BLaER1 (cell line): ENCODE measurements around the gene TOGARAM1.

Source experiments
- H3K27ac ChIP-seq: shearing (Covaris generic); formaldehyde crosslinking; 2 replicates; pipeline ENCODE4 v1.8.1; 2022
- H3K27me3 ChIP-seq: shearing (Covaris generic); formaldehyde crosslinking; 2 replicates; pipeline ENCODE4 v1.8.1; 2022
- H3K36me3 ChIP-seq: shearing (Covaris generic); formaldehyde crosslinking; 2 replicates; pipeline ENCODE4 v1.8.1; 2022
- H3K4me1 ChIP-seq: shearing (Covaris generic); formaldehyde crosslinking; 2 replicates; pipeline ENCODE4 v1.8.1; 2022
- H3K4me2 ChIP-seq: shearing (Covaris generic); formaldehyde crosslinking; 2 replicates; pipeline ENCODE4 v1.8.1; 2022
- H3K4me3 ChIP-seq: shearing (Covaris generic); formaldehyde crosslinking; 2 replicates; pipeline ENCODE4 v1.8.1; 2022
- H3K9ac ChIP-seq: shearing (Covaris generic); formaldehyde crosslinking; 2 replicates; pipeline ENCODE4 v1.8.1; 2022
- H3K9me3 ChIP-seq: shearing (Covaris generic); formaldehyde crosslinking; 2 replicates; pipeline ENCODE4 v1.8.1; 2022
- H4K20me1 ChIP-seq: shearing (Covaris generic); formaldehyde crosslinking; 2 replicates; pipeline ENCODE4 v1.8.1; 2022
- Cebpa-rat ChIP-seq: shearing (Covaris generic); IDR thresholded peaks from 2 replicates; pipeline ENCODE4 v1.8.1; 2022

The TOGARAM1 gene

DNA sequence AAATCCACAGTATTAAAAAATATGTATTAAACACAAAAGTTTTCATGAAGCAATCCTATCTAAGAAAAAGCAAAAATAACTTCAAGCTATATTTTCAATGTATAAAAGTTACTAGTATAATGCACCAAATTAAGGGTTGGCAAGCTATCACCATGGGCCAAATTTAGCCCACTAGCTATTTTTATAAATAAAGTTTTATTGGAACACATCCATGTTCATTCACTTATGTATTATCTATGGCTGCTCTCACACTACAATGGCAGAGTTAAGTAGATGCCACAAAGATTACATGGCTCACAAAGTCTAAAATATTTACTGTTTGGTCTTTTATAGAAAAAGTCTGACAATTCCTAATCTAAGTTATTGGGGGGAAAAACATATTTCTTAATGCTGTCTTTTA is 17.9 kb upstream of the TOGARAM1 start:
- Histone ChIP-seq H3K4me2 (no peak overlapping the region), H3K27me3 (no peaks in the 10 kb centered on the region), H3K4me1 (no peaks in the 10 kb centered on the region), H3K9ac (no peak overlapping the region), H3K36me3 (peaks cover 85% of the 10 kb centered on the region), H3K4me3 (no peak overlapping the region), H4K20me1 (peaks cover 10% of the 10 kb centered on the region; the same call in 1 of the 2 replicates), H3K9me3 (peaks cover 22% of the 10 kb centered on the region), H3K27ac (no peak overlapping the region)
- TF ChIP-seq Cebpa-rat, result no peak

DNA sequence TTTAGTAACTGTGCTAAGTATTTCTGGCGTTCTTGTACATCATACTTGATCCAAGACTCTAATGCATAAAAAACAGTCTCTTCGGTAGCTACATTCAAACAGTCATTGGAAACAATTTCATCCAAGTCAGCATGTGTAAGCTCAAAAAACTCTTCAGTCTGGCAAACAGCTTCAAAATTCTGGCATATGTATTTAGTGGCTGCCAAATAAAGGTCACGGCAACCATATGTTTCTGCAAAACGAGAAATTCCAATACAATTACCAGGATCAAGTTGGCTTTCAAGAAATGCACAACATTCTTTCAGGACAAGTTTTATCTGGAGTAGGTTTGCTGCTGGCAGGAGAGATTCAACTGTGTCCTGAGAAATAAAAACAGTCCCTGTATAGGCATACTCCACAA is 16.7 kb upstream of the TOGARAM1 start:
- peaks cover 73% of the 10 kb centered on the region for H3K36me3 ChIP-seq
- no peak for TF ChIP-seq Cebpa-rat
- H3K27ac ChIP-seq, result no peak overlapping the region
- peaks cover 17% of the 10 kb centered on the region; the same call in 1 of the 2 replicates for H4K20me1 ChIP-seq
- no peaks in the 10 kb centered on the region for H3K27me3 ChIP-seq
- peaks cover 11% of the 10 kb centered on the region for H3K9me3 ChIP-seq
- no peak overlapping the region for H3K4me3 ChIP-seq
- H3K4me1 ChIP-seq, result no peaks in the 10 kb centered on the region
- no peak overlapping the region for H3K9ac ChIP-seq
- H3K4me2 ChIP-seq, result no peak overlapping the region

DNA sequence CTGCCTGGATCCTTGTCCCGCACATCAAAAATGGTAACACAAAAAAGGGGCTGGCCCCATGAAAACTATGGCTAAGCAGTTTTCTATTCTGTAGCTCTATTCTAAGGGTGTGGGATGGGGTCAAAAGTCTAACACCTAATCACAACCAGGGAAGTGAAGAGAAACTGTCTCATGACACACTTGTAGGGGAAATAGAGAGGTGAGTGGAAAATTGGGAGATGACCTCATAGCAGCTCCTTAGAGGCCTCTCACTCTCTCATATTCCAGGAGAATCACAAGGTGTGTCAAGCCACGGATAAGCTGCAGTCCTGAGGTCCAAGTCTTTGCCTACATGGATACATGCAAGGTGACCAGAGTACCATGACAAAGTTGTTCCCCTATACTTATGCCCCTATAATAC is 10.9 kb upstream of the TOGARAM1 start:
- Histone ChIP-seq H3K9me3 (peaks cover 7% of the 10 kb centered on the region; the same call in 1 of the 2 replicates), H3K4me2 (no peak overlapping the region), H3K27ac (no peak overlapping the region), H4K20me1 (peaks cover 65% of the 10 kb centered on the region), H3K4me3 (no peak overlapping the region), H3K27me3 (no peaks in the 10 kb centered on the region), H3K9ac (no peak overlapping the region), H3K36me3 (peaks cover 43% of the 10 kb centered on the region), H3K4me1 (0 out of 2 replicates have a peak, but pooled peaks cover 6% of the 10 kb centered on the region)
- no peak for TF ChIP-seq Cebpa-rat

DNA sequence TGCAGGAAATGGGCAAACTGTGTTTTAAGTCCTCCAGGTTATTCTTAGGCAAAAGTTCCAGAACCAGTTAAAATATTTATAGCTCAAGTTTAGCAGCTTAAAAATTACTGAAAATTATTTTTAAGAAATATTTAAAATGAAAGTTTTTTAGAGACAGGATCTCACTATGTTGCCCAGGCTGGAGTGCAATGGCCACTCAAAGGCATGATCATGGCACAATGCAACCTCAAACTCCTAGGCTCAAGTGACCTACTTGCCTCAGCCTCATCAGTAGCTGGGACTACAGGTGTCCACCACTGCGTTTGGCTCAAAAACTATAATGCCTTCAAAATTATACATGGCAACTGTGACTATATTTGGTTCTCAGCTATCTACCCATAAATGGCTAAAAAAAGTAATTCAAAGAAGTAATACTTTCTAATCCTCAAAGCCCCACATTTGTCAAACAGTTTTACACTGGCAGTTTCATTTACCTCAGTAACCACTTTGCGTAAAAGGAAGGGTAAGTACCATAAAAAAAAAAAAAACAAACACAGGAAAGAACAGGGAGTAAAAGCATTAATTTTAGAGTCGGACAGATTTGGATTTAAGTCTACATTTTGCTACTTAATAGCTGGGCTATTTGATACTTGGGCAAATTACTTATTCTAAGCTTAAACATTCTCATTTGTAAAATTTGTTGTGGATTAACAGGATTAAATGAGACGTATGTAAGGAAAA is 9.4 kb upstream of the TOGARAM1 start:
- H3K4me3 ChIP-seq, result no peak overlapping the region
- H3K4me2 ChIP-seq, result no peak overlapping the region
- no peak overlapping the region for H3K9ac ChIP-seq
- no peak for TF ChIP-seq Cebpa-rat
- peaks cover 32% of the 10 kb centered on the region for H3K36me3 ChIP-seq
- H3K9me3 ChIP-seq, result no peaks in the 10 kb centered on the region
- no peaks in the 10 kb centered on the region for H3K27me3 ChIP-seq
- H4K20me1 ChIP-seq, result peaks cover 66% of the 10 kb centered on the region
- no peak overlapping the region for H3K27ac ChIP-seq
- H3K4me1 ChIP-seq, result 0 out of 2 replicates have a peak, but pooled peaks cover 6% of the 10 kb centered on the region

DNA sequence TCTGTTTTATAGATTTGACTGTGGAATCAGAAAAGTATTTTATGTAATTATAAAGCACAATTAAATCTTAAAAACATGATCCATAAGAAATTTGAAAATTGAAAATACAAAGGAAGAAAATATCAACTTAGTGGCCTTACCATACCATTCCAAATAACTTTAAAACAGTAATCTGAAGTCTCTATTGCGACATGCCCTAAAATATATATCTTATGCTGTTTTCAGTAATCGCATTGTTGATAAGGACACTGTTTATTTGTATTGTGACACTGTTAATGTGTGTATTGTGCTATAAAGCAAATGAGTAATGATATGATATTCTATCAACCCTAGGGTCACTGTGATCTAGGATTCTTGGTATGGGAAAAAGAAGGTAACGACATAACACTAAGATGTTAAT is 7.2 kb upstream of the TOGARAM1 start:
- Histone ChIP-seq H3K9me3 (no peaks in the 10 kb centered on the region), H4K20me1 (peaks cover 68% of the 10 kb centered on the region), H3K4me2 (no peak overlapping the region), H3K4me3 (no peak overlapping the region), H3K27me3 (no peaks in the 10 kb centered on the region), H3K9ac (no peak overlapping the region), H3K27ac (no peak overlapping the region), H3K4me1 (peaks cover 14% of the 10 kb centered on the region), H3K36me3 (peaks cover 26% of the 10 kb centered on the region)
- no peak for TF ChIP-seq Cebpa-rat

DNA sequence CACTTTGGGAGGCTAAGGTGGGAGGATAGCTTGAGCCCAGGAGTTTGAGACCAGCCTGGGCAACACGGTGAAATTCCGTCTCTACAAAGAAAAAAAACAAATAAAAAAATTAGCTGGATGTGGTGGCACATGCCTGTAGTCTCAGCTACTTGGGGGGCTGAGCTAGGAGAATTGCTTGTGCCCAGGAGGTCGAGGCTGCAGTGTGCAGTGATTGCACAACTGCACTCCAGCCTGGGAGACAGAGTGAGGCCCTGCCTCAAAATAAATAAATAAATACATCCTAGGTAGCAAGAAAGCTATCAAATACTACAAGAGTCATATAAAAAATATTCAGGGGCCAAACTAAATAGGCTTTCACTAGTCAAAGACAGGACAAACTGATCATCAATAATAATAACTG is 6.5 kb upstream of the TOGARAM1 start:
- no peak overlapping the region for H3K4me2 ChIP-seq
- H3K27ac ChIP-seq, result no peak overlapping the region
- no peak overlapping the region for H3K9ac ChIP-seq
- H3K4me1 ChIP-seq, result peaks cover 22% of the 10 kb centered on the region
- no peaks in the 10 kb centered on the region for H3K27me3 ChIP-seq
- H4K20me1 ChIP-seq, result peaks cover 72% of the 10 kb centered on the region
- H3K36me3 ChIP-seq, result peaks cover 26% of the 10 kb centered on the region
- TF ChIP-seq Cebpa-rat, result no peak
- no peaks in the 10 kb centered on the region for H3K9me3 ChIP-seq
- no peak overlapping the region for H3K4me3 ChIP-seq

DNA sequence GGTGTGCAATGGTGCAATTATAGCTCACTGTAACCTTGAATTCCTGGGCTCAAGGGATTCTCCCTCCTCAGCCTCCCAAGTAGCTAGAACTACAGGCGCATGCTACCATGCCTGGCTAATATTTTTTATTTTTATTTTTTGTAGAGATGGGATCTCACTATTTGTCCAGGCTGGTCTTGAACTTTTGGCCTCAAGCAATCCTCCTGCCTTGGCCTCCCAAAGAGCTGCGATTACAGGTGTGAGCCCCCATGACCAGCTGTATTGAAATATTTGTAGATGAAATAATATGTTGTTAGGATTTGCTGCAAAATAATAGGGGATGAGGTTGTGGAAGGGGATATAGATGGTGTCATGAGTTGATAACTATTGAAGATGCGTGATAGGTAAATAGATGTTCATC is 5.1 kb upstream of the TOGARAM1 start:
- Histone ChIP-seq H3K27me3 (no peaks in the 10 kb centered on the region), H3K9me3 (no peaks in the 10 kb centered on the region), H3K4me3 (no peak overlapping the region), H3K4me1 (peaks cover 25% of the 10 kb centered on the region), H3K27ac (no peak overlapping the region), H3K36me3 (peaks cover 16% of the 10 kb centered on the region), H3K9ac (no peak overlapping the region), H4K20me1 (peaks cover 67% of the 10 kb centered on the region), H3K4me2 (no peak overlapping the region)
- no peak for TF ChIP-seq Cebpa-rat

DNA sequence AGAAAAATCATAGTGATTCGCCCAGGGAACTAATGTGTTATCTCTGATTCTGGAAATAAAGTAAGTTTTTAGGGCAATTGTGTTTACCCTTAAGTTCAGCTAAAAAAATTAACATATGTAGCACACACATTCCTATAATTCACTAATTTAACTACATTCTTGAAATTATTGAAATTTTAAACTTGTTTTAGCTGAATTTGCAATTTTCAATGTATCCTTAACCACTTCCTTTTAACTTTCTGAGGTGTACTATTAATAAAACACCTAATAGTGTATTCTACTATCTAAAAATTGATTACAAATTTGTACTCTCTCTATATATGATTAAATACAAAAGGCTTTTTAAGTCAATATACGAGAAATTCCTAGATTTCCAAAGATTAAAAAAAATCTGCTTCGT is 2.5 kb upstream of the TOGARAM1 start:
- peaks cover 16% of the 10 kb centered on the region for H3K36me3 ChIP-seq
- peaks cover 26% of the 10 kb centered on the region for H3K9me3 ChIP-seq
- H3K4me3 ChIP-seq, result peak overlapping the region; percentile 77; the same call in 1 of the 2 replicates
- H3K27ac ChIP-seq, result no peak overlapping the region
- no peaks in the 10 kb centered on the region for H3K27me3 ChIP-seq
- H3K4me1 ChIP-seq, result peaks cover 37% of the 10 kb centered on the region
- no peak for TF ChIP-seq Cebpa-rat
- no peak overlapping the region for H3K9ac ChIP-seq
- peaks cover 44% of the 10 kb centered on the region for H4K20me1 ChIP-seq
- H3K4me2 ChIP-seq, result peak overlapping the region; percentile 92

DNA sequence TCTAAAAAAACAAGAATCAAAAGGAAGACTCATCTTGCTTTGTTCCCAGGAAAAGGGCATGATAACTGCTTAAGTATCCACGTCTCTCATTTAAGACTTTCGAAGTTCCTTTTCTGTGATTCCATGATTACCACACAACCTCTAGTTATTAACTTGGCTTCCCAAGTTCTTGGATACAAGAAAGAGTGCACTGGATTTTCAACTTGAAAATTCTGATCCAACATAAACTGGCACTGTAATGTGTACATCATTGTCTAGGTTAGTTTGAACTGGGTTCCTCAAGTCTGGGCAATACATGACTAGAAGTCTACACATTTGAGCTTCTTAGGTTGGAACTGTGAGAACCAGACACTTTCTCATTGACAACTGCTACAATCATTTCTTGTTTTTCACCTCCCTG is 1.8 kb upstream of the TOGARAM1 start:
- Histone ChIP-seq H3K4me2 (peak overlapping the region; percentile 92), H3K9me3 (peaks cover 30% of the 10 kb centered on the region), H3K4me3 (peak overlapping the region; percentile 77), H3K4me1 (peaks cover 41% of the 10 kb centered on the region), H3K9ac (peak overlapping the region; percentile 84; the same call in 1 of the 2 replicates), H3K27ac (0 out of 2 replicates have a peak overlapping the region, but pooled peaks have one; percentile 2), H3K36me3 (peaks cover 16% of the 10 kb centered on the region), H3K27me3 (no peaks in the 10 kb centered on the region), H4K20me1 (peaks cover 40% of the 10 kb centered on the region)
- TF ChIP-seq Cebpa-rat, result no peak

DNA sequence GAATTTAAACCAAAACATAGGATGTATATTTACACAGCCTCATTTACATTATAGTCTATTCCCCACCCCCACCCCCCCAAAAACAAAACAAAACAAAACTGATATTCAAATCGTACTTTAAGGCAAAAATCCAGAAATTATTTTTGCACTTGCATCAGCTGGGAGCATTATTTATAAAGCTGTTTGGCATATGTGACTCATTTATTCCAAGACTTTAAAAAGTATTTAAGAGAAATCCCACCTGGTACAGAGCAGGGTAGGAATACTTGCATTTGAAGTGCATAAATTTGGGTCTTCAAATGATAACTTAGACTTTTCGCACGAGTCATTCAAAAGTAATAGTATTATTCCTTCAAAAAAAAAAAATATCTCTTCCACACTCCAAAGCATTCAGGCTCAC is 1.3 kb upstream of the TOGARAM1 start:
- H3K4me1 ChIP-seq, result peaks cover 41% of the 10 kb centered on the region
- H4K20me1 ChIP-seq, result peaks cover 35% of the 10 kb centered on the region
- H3K27ac ChIP-seq, result peak overlapping the region; percentile 77; the same call in 1 of the 2 replicates
- no peaks in the 10 kb centered on the region for H3K27me3 ChIP-seq
- peak overlapping the region; percentile 77 for H3K4me3 ChIP-seq
- TF ChIP-seq Cebpa-rat, result no peak
- H3K9me3 ChIP-seq, result peaks cover 32% of the 10 kb centered on the region
- peak overlapping the region; percentile 92 for H3K4me2 ChIP-seq
- peaks cover 12% of the 10 kb centered on the region for H3K36me3 ChIP-seq
- H3K9ac ChIP-seq, result peak overlapping the region; percentile 84
